ENCODE measurements around the gene NR4A3. TPM values are rescaled to one million over a fixed set of nuclear protein-coding genes. Genes with fewer than 3 reads are reported as not detected.

The NR4A3 gene
- total and polyA plus RNA-seq, 2 experiments from 2014 or later, result 0.10 to 0.17 TPM

GRCh38 chr9:99835581-99835980 lies 13.9 kb downstream of the NR4A3 start:
- Histone ChIP-seq H3F3A (replicated peaks; ENCODE audit: low read depth) (no peaks in the 10 kb centered on the region), H3K36me3 (ENCODE audit: insufficient read depth) (no peaks in the 10 kb centered on the region), H3K27me3 (ENCODE audit: insufficient read depth) (peaks cover 14% of the 10 kb centered on the region), H3K4me1 (ENCODE audit: insufficient read depth) (no peaks in the 10 kb centered on the region), H2AFZ (no peak overlapping the region), H3K27ac (ENCODE audit: low read depth) (no peak overlapping the region), H3K79me2 (replicated peaks; ENCODE audit: insufficient read depth) (no peaks in the 10 kb centered on the region), H3K4me3 (no peak overlapping the region), H3K4me2 (no peak overlapping the region), H3K9me2 (ENCODE audit: insufficient read depth) (no peaks in the 10 kb centered on the region), H4K20me1 (replicated peaks; ENCODE audit: insufficient read depth) (no peaks in the 10 kb centered on the region)
- H3K9me3 Mint-ChIP-seq, result no peaks in the 10 kb centered on the region
- H3K27me3 Mint-ChIP-seq (ENCODE audit: insufficient read depth, low read depth, poor library complexity), result peaks cover under 1% of the 10 kb centered on the region
- H3K4me1 Mint-ChIP-seq, result no peaks in the 10 kb centered on the region
- TF ChIP-seq JUNB (IDR thresholded peaks at IDR 0.05; ENCODE audit: unreplicated experiment) (no peak), ZNF462 (CRISPR knock-in tag; IDR thresholded peaks at IDR 0.05) (no peak), EZH2 (IDR thresholded peaks at IDR 0.05; ENCODE audit: low read depth, unreplicated experiment) (no peak), STAT1 (IDR thresholded peaks at IDR 0.05; ENCODE audit: unreplicated experiment) (no peak), ZNF331 (CRISPR knock-in tag; IDR thresholded peaks at IDR 0.05; ENCODE audit: low read depth) (no peak), CREB1 (CRISPR knock-in tag; IDR thresholded peaks at IDR 0.05; ENCODE audit: low read depth) (no peak), NANOG (IDR thresholded peaks at IDR 0.05; ENCODE audit: borderline replicate concordance) (no peak), POLR2AphosphoS5 (IDR thresholded peaks at IDR 0.05; ENCODE audit: low read depth) (no peak), ETS1 (IDR thresholded peaks at IDR 0.05) (no peak), CTCF (conservative IDR thresholded peaks at IDR 0.05; ENCODE audit: low read depth in 2 of 2) (no peak), REST (IDR thresholded peaks at IDR 0.05; ENCODE audit: unreplicated experiment) (no peak), ZNF114 (CRISPR knock-in tag; IDR thresholded peaks at IDR 0.05) (no peak)
- no peak overlapping the region for H3K27ac Mint-ChIP-seq
- H3K36me3 Mint-ChIP-seq (ENCODE audit: low read depth), result no peaks in the 10 kb centered on the region
- no peak overlapping the region for H3K4me3 Mint-ChIP-seq
- DNase-seq (ENCODE audit: low spot score), result no peak
- ATAC-seq, result no peak

Data from GM23338 (cell line).